ENCODE measurements around the gene POU2F1.

The POU2F1 gene

GRCh38 chr1:167273027-167273800 lies 52.5 kb downstream of the POU2F1 start:
- DNase-seq: no peak

- DNase-seq: no peak
These were observed 53.4 kb downstream of the POU2F1 start for GRCh38 chr1:167274061-167274460.

GRCh38 chr1:167276969-167277368 lies 56.3 kb downstream of the POU2F1 start:
- DNase-seq: no peak

GRCh38 chr1:167278497-167278896 lies 57.8 kb downstream of the POU2F1 start:
- no peak for DNase-seq

GRCh38 chr1:167280912-167281311 lies 60.2 kb downstream of the POU2F1 start:
- no peak for DNase-seq

GRCh38 chr1:167288390-167289074 lies 67.8 kb downstream of the POU2F1 start:
- DNase-seq: no peak

- no peak for DNase-seq
These were observed 68.4 kb downstream of the POU2F1 start for GRCh38 chr1:167289075-167289442.

GRCh38 chr1:167289966-167290365 lies 69.3 kb downstream of the POU2F1 start:
- no peak for DNase-seq

- DNase-seq: no peak
These were observed 71.0 kb downstream of the POU2F1 start for GRCh38 chr1:167291539-167292185.

GRCh38 chr1:167292216-167292615 lies 71.5 kb downstream of the POU2F1 start:
- no peak for DNase-seq

GRCh38 chr1:167293057-167293456 lies 72.4 kb downstream of the POU2F1 start:
- no peak for DNase-seq

- no peak for DNase-seq
These were observed 73.8 kb downstream of the POU2F1 start for GRCh38 chr1:167294528-167294927.

GRCh38 chr1:167297222-167298214 lies 76.8 kb downstream of the POU2F1 start:
- no peak for DNase-seq

- no peak for DNase-seq
These were observed 77.6 kb downstream of the POU2F1 start for GRCh38 chr1:167298325-167298724.

GRCh38 chr1:167301355-167301754 lies 80.7 kb downstream of the POU2F1 start:
- DNase-seq: no peak

GRCh38 chr1:167304165-167304564 lies 83.5 kb downstream of the POU2F1 start:
- no peak for DNase-seq

- no peak for DNase-seq
These were observed 84.5 kb downstream of the POU2F1 start for GRCh38 chr1:167305059-167305705.

GRCh38 chr1:167305706-167306277 lies 85.1 kb downstream of the POU2F1 start:
- DNase-seq: no peak

- DNase-seq: no peak
These were observed 90.0 kb downstream of the POU2F1 start for GRCh38 chr1:167310732-167311131.

GRCh38 chr1:167312871-167313270 lies 92.2 kb downstream of the POU2F1 start:
- DNase-seq: no peak

- DNase-seq: no peak
These were observed 94.0 kb downstream of the POU2F1 start for GRCh38 chr1:167314671-167315070.

- DNase-seq: no peak
These were observed 96.8 kb downstream of the POU2F1 start for GRCh38 chr1:167317463-167317862.
